Stimulated activated CD8-positive, alpha-beta memory T cell treated with anti-CD3 and anti-CD28 coated beads, Interleukin-12 subunit alpha, Interleukin-12 subunit beta, amount 100 ng/mL, for 24 hours (primary cell): Measurements from ENCODE around the gene MCC.

Source experiments
- DNase-seq: peaks from one replicate; pipeline ENCODE4 v3.0.0-alpha.2; 2020; ENCODE audit errors: extremely low read depth

The MCC gene

DNA sequence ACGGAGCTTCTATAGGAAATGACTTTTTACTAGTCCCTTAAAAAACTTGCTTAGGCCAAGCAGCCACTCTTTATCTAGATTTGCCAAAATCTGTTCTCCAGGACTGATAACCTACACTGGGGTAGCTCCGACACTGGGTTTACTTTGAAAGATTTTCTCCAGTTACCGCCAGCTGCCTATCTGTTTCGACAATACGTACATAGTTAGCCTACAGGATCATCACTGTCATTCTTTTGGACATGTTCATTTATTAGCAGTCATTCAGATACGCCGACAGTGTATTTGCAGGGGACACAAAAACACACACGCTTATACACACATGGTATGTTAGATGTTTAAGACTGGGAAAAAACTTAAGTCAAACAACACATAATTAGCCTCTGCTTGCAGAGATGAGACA lies 286.0 kb downstream of the MCC start:
- no peak for DNase-seq

DNA sequence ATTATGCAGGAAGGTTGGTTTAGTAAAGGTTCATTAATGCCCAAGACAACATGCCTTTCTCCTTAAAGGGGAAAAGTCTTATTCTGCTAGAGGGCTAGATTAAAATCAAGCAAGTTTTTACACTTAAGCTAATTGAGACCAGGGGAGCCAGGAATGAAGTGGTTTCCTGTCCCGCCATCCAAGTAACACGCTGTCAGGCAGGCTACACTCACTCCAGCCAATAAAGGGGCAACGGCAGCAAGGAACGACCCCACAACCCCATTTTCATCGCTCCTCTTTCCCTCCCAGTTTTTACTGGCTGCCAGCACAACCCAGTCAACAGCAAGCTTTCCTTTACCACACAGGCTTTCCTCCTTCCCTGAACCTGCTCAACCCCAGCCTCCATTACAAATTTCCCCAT lies 286.5 kb downstream of the MCC start:
- DNase-seq, result no peak

DNA sequence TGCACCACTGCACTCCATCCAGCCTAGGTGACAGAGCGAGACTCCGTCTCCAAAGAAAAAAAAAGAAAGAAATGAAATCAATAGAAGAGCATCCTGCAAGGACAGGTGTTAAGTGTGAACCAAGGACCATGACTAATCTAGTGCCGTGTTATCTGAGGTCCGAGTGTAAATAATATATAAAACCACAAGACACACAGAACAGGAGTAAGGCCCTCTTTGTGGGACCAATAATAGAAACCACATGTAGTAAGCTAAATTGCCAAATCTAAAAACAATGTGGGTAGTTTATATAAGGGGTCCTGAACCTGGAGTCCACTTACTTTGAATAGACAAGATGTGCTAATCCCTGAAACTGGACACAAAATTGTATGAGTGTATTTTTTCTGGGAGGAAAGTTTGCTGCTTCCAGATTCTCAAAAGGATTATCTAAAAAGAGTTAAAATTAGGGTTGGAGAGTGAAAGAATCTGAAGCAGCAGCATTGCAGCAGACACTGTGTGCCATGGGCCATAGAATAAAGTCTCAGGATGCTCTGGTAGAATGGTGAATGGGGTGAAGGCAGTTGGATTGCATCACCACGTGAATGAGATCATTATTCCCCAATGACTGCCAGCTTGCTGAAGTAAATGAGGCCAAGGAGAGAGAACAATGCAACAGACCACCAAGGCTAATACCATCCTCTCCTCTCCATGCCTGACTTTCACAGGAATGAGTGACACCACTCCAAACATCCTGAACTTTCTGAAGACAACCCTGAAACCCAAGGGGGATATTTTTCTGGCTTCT lies 288.9 kb downstream of the MCC start:
- DNase-seq, result no peak

DNA sequence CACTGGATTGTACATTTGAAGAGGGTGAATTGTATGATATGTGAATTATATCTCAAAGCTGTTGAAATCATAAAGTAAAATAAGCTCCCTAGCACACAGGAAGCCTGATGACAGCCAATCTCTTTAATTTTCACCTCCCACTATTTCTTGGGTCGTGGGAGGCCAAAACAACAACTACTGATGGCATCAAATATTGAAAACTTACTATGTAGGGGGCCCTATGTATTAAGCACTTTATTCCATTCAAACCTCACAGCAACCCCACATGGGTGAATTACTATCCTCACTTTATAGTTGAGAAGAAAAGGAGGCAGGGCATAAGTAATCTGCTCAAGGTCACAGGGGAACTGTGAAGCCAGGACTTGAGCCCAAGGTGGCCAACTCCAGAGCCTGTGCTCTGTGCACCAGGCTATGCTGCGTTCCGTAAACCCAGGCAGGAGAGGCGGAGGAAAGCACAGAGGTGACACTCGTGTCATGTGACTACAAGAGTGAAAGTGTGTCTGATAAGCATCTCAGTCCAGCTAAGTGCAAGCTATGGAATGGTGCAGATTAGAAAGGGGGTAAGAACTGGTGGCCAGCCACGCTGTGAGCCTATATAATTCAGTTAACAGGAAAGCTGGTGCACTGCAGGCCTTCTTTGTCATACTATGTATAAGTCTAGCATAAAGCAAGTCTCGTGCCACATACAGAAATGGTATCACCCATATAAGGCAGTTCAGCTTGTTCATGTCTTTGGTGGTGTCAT lies 290.6 kb downstream of the MCC start:
- DNase-seq, result no peak

DNA sequence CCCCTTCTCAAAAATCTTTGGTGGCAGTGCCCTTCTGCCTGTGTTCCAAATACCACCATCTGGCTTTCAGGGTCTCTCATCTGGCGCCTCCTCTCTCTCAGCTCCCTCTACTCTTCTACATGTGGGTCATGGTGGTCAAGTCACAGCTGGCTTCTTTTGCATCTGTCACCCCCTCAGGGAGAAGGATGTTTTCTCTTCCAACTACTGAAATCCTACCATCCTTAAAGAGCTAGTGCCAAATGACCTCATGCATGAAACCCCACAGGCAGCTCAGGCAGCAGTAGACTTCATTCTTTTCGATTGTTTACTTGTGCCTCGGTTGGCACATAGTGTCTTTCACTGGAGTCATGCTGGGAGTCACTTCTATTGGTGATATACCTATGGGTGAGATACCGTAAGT lies 292.5 kb downstream of the MCC start:
- no peak for DNase-seq

DNA sequence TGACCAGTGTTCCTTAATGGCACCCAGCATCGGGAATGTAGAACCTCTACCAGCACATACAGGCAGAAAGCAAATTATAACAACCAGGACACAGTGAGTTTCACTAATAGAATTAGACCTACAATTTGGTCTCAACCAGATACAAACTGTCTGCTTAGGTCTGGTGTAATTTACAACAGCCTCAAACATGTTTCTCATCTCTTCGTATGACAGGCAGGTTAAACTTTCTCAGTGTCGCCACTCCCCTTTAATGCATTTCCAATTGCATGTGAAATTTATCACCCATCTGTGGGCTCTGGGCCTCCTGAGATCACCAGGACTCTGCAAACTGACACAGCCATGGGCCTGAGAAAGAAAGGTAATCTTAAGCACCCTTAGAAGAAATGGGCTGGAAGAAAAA lies 293.0 kb downstream of the MCC start:
- no peak for DNase-seq

DNA sequence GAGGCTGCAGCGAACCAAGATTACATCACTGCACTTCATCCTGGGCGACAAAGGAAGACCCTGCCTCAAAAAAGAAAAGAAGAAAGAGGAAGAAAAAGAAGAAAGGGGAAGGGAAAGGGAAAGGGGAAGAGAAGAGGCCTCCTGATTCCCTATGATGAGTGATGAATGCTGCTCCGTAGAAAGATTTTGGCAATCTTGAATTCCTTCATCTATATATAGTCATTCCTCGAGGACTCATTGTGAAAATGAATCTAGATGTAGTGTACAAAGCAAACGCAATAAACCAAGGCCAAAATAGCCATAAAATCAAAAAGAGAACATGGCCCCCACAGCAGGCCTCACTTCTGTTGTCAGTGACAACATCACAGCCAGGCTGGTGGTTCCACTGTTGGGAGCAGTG lies 293.7 kb downstream of the MCC start:
- no peak for DNase-seq

DNA sequence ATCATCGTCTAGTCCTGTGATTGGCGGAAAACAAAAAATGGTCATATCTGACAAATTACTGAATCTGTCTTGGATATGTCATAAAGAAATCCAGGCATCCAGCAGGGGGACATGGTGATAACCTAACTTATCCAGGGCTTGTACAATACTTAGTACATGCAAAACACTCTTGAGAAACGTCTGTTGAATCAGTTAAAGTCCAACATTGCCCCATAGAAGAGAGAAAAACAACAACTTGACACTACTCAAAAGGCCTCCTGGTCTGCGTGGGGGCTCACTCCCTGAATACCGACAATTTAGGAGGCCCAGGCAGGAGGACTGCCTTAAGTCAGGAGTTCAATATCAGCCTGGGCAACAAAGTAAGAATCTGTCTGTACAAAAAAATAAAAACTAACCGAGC lies 294.1 kb downstream of the MCC start:
- no peak for DNase-seq

DNA sequence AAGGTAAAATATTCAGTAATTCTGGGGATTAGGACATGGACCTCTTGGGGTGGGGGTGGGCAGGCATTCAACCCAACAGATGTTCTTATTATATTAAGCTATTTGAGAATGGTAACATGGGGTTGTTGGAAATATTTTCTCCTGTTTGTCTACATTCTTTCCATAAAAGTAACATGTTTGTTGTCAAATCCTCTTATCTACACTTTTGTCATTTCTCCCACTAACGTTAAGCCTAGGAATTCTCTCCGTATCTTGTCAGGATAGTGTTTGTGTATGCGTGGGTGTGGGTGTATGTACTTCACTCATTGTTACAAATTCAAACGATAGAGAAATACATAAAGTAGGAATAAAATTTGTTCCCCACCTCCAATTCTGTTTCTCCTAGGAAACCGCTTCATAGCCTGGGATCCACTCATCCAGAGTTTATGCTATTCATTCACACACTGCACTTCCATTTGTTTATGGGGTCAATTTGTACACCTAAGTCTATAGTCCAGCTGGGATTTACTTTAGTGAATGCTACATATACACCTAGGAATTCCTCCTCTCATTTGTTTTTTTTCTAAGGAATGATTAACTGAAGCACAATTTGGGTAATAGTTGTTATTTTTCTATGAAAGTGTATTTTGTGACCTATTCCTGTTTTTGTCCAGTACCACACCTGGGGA lies 294.8 kb downstream of the MCC start:
- DNase-seq, result no peak

DNA sequence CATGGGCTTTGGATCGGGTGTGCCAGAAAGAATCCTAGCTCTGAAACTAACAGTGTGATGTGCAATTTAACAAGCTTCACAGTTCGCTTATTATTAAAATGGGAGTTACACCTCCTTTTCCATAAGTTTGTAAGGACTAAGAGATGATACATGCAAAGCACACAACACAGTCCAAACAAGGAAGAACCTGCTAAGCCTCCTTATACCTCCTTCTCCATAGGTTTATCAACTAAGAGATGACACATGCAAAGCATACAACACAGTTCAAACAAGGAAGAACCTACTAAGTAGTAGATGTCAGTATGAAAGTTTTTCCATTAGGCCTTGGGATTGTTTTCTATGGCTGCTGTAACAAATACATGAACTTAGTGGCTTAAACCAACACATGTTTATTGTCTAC lies 295.7 kb downstream of the MCC start:
- DNase-seq, result no peak

DNA sequence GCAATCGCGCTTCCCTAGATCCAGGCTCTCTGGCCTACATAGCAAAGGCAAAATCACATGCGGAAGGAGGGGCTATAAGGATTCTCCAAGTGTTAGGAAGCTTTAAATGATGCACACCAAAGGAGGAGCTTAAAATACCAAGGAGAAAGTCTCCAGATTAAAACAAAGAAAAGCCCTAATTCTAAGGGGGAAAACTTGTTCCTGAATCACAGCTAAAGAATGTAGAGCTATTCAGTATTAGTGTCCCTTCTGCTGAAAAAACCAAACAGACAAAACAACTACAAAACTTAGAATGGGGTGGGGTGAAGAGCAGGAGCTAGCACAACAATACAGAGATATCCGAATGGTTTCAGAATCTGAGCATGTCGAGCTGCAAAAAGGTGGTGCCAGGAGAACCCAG lies 297.9 kb downstream of the MCC start:
- no peak for DNase-seq

DNA sequence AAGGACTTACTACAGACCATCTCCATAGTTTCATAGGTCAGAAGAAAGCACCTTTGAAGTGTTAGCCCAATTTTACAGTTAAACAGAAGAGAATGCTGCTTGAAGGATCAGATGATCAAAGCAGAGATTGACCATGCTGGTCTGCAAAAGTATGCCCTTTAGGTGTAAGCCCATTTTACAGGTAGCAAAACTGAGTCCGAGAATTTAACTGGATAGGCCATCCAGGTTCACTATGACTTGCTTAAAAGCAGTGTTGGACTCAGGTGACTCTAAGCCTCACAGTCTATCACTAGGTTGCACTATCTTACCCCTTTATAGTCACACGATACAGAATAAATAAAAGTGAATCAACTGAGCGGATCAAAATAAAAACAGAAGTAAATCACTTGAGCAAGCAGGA lies 299.0 kb downstream of the MCC start:
- DNase-seq, result no peak

DNA sequence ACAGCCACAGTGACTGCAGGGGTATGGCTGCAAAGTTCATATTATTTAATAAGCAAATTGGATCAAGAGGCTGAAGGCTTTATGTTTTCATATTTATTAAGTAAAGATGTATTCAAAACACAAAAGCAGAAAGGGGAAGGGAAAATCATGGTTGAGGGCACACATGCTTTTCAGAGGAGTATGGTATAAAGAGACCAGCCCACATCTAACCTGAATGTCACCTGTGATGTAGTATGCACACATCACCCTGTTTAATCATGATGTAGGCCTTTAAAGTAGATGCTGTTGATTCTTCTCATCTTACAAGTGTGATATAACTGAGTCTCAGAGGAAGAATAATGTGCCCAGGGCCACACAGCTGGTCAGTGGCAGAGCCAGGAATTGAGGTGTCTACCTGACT lies 299.8 kb downstream of the MCC start:
- DNase-seq, result no peak

DNA sequence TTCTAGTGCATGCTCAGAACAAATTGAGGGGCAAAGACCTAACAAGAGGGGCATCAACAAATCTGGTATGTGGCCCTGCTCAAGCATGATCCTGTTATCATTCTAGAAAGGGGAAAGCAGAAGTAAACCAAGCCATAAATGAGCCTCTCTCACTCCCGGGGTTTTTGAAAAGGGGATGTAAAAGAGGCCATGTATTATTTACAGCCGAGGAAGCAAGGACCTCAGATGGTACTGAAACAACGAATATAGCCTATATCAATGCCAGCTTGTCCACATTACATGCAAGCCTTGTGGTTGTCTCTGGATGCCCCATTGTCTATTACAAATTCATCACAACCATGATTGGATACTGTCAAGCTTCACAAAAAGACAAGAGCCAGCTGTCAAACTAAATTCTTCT lies 300.3 kb downstream of the MCC start:
- DNase-seq, result no peak

DNA sequence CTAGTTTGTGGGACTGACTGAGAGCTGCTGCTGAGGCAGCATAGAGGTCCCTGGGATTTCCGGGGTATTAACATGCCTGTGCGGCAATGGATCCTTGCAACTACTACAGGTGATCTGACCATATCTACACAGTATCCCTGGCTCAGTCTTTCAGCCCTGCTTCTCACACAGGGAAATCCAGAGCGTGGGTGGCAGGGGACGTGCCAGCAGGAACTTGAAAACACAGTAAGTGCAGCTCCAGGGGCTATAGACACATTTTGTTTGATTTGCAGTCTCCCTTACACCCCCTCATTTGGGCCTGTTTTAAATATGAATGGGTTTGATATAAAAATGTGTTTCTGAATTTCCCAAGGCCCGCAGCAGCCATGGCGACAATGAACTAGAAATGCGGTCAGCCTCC lies 302.2 kb downstream of the MCC start:
- no peak for DNase-seq

DNA sequence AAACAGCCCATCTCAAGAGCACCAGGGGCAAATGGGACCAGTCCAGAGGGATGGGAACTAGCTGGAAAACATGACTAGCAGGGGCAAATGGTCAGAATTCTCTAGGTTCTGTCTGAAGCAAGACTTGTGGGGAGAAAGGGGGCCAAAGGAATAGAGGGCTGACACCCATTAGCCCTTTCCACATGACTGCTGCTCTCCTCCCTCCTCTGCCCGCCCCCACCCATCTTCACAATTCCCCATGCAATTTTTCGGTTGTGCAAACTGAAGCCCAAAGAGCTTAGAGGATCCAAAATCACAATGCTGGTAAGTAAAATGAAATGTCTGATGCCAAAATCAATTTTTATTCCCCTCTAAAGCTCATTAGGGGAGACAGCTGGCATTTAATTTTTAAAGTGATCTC lies 304.6 kb downstream of the MCC start:
- no peak for DNase-seq

DNA sequence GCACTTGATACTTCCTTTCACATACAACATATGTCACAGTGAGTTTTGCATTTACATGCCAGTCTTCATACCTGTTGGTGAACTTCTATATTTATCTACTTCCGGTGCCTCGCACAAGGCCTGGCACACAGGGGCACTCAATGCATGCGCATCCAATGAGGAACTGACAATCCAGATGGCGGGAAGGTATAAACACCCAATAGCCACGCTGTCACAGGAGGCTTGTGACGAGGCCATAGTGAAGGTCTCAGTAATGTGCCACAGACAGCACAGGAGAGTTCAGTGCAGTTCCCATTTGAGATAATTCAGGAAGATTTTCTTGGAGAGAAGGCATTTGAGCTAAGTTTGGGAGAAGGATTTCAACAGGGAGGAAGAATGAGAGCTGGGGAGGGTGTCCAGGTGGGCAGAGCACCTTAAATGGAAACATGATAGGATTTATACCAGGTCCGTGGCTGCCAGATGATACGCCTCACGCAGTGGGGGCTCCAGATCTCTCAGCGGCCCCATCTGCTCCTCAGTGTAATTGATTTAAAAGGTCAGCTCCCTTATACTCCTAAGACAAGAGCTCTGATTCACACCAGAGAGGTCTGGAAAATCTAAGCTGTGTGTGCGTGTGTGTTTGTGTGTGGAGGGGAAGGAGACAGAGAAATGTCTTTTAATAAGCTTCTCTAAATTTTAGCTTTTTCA lies 305.5 kb downstream of the MCC start:
- no peak for DNase-seq

DNA sequence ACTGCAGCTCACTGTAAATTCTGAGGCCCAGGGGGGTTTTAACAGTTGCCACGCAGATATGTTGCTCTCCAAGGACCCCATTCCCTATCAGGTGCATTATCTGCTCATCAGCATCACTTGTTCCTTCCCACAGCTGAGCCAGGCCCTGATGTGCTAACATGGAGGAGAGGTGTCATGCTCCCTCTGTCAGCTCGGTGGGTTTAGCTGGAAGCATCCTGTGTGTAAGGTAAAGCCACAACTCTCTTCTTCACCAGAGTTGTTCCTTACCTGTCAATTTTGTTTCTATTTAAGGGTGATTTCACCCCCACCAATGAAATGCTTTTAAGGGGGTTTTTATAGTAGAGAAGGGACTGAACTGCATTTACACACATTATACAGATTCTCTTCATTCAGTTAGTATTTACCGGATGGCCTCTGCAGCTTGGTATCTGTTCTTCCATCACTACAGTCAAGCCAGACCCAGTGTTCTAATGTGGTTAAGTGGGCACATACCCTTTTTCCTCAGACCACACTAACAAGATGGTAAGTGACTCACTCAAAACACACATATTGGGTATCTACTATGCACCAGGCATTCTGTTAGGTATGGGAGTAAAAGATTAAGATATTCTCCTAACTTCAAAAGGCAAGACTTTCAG lies 306.3 kb downstream of the MCC start:
- no peak for DNase-seq

DNA sequence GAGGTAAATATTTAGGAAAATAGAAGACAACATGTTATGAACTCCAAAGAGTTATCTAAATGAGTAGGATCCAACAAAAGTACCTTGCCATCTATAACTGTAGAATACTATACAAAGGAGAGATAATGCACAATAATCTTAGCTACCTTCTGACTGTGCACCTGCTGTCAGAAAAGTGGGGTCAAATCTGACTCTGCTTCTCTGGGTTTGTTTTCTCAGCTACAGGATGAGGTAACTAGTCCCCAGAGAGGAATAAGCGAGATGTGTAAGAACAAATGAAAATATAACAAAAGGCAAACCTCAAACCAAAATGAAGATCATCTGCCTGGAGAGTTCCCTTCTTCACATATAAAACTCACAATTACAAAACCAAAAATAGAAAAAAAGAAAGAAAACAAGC lies 306.8 kb downstream of the MCC start:
- DNase-seq, result no peak

DNA sequence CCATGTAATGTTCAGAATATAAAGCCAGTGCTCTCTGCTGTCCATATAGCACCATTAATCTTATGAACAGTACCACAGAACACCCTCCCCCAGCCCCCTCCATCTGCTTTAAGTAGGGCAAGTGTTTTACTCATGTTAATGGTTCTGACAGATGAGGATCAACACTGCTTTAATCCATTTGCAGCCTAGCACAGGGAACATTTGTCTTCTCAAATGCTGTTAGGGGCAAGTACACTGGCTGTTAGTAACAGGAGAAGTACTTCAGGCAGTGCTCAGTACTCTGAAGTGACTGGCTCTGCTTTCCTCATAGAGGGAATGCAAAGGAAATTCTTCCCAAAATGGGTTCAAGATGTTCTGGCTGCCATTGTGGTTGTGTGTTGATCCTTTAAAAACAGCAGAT lies 309.1 kb downstream of the MCC start:
- DNase-seq, result no peak

DNA sequence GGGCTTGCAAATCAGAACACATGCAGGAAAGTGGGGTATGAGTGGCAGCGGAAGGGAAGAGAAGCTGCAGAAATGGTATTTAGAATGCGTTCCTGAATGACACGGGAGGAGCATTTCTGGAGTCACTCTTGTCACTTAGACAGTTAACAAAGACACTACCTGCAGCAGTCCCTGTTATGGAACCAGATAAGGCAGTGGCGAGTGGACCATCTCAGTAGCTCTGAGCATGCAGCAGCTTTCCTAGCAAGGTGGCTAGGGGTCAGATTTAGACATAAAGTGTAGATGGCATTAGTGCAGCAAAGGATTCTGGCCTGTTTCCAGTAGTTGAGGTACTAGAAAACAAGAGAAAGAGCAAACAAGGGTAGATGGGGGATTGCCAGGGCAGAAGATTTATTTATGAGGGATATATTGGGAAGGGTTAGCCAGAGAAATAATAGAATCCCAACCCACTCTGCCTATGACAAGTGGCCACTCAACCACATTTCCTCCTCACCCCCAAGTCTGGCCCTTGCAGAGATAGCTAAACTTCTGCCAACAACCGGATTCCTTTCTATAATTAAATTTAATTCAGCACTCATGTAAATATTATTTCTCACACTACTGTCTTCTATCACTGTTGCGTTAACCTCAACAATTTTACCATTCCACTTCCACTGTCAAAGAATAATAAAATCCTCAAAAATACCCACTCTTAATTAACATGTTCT lies 310.0 kb downstream of the MCC start:
- no peak for DNase-seq
